HL-60/S4 treated with retinoic acid at 250 ng/mL for 4 days and 3 days (cell line): ENCODE data around the gene RABEPK.
"Not testable (repeated sequence)": the region's sequence is repeated elsewhere in the genome, so short reads cannot be mapped to it uniquely, and the experiment has no call there.

Source experiments
- in situ Hi-C: fragments of 300-500 bp; cut with MboI; formaldehyde crosslinking; loops from 2 replicates; pipeline ENCODE4 v1.7.0; 2022; ENCODE audit warnings: low sequenced_read_pairs

Gene RABEPK, protein sequence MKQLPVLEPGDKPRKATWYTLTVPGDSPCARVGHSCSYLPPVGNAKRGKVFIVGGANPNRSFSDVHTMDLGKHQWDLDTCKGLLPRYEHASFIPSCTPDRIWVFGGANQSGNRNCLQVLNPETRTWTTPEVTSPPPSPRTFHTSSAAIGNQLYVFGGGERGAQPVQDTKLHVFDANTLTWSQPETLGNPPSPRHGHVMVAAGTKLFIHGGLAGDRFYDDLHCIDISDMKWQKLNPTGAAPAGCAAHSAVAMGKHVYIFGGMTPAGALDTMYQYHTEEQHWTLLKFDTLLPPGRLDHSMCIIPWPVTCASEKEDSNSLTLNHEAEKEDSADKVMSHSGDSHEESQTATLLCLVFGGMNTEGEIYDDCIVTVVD

DNA sequence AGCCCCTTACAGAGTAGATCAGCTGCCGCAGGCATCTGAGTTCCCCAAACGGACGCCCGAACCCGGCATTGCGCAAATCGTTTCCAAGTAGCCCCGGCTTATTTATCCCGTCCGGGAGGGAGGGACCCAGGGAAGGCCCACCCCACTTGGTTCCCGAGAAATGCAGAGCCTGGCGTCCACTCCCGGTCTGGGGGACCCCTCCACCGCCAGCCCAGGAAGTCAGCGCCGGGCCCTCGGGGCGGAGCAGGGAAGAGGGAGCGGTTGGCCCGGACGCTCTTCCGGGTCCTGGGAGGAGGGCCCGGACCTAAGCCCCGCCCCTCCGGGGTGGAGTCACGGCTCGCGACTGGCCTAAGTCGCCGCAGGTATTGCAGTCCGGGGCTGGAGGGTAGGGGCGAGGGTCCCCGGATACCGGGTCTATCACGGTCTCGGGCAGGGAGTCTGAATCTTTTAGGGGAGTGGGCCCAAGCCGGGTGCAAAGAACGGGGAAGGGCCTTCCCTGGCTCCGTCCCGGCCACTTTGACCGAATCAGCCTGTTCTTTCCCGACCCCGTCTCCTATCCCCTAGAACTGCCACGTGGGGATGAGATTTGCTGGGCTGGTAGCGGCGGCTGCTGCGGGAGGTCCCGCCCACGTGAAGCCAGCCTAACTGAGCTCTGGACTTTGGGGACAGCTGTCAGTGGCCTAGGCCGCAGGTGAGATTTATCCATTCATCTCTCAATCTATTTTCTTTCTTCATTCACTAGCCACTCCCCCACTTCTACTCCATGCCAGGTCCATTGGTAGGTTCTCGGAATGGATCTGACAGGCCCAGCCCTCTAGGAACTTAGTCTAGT lies at the start of gene RABEPK:
RABEPK (plus strand) TSS at position 327 of the 832 bp plus-strand sequence. CDS start 2,472 bp downstream, outside the sequence.
- in situ Hi-C loops = no loop called here

DNA sequence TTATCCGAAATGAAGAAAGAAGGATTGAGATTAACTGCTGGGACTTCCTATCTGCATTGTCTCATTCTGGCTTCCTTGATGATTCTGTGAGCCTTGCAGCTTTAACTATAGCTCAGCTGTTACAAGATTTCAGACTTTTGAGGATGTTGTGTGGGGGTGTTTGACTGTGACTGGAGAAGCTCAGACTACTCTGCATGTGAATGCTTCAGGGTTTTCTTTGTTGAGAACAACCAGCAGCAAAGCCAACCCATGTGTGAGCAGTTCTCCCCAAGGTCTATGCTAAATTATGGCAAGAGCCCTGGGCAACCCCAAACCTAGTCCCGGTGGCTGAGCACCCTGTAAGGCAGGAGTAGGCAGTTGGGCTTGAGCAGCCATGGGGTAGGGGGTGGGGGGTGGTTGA lies 48.6 kb upstream of the RABEPK start:
- in situ Hi-C loops = no loop called here

DNA sequence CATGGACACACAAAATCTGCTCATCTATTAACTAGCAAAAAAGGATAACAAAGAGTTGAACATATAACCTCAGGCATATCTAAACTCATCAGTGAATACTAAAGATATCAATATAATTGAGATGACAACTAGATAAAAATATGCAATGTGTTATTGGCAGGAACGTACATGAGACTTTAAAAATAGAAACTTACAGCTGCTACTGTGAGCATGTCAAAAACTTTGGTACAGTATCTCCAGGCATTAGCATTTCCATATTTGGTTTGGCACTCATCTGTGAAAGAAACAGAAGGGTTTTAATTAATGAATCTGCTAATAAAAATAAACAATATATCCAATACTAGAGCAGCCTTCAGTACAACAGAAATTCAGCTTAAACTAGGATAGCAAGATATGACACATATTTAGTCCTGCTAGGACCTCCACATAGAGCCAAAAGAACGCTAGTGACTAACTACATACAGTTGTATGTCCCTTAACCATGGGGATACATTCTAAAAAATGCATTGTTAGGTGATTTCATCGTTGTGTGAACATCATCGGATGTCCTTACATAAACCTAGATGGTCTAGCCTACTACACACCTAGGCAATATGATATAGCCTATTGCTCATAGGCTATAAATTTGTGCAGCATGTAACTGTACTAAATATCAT lies 46.5 kb upstream of the RABEPK start:
- in situ Hi-C loops = no loop called here

DNA sequence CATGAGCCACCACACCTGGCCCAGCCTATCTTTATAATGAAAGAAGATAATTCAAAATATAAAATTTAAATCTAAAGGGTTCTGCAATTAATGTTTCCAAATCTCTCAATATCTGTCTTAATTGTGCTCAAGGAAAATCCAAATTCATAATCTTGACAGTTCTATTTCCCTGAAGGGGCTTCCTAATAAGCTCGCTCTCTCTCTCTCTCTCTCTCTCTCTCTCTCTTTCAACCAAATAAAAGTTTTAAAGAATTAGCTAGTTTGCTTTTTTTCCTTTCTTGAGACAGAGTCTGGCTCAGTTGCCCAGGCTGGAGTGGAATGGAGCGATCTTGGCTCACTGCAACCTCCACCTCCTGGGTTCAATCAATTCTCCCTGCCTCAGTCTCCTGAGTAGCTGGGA lies 43.8 kb upstream of the RABEPK start:
- in situ Hi-C loops = no loop called here

DNA sequence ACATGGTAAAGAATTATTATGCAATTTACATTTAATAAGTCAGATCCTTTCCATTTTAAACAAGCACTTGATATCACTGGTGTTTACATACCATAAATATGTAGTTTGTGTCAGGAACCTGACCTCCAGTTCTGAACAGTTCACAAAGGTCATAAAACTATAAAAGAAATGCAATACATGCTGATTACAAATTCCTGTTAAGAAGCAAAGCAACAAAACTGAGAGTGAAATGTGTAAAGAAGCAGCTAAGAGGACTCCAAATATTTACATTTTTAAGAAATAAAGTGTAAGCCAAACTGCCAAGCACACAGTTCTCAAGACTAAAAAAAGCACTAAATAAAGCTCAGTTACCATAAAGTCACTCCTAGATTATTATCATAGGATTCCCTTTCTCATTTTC lies 39.6 kb upstream of the RABEPK start:
- in situ Hi-C loops = no loop called here

DNA sequence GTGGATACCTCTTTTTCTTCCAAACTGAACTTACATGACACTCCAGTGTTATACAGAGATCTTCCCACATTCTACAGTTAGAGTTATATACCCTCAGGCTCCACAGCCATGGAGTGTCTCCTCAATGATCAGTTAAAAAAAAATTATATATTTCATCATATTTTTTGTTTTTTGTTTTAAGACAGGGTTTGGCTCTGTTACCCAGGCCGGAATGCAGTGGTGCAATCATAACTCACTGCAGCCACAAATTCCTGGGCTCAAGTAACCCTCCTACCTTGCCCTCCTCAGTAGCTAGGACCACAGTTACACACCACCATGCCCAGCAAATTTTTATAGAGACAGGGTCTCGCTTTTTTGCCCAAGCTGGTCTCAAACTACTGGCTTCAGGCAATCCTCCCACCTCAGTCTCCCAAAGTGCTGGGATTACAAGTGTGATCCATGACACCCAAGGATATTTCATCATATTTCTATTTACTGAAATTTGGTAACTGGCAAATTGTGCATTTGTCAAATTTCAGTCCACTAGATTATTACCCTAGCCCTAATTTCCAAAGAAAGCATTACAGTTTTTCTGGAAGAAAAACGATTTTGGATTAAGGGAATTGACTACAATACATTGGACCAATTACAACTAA lies 38.9 kb upstream of the RABEPK start:
- in situ Hi-C loops = no loop called here

DNA sequence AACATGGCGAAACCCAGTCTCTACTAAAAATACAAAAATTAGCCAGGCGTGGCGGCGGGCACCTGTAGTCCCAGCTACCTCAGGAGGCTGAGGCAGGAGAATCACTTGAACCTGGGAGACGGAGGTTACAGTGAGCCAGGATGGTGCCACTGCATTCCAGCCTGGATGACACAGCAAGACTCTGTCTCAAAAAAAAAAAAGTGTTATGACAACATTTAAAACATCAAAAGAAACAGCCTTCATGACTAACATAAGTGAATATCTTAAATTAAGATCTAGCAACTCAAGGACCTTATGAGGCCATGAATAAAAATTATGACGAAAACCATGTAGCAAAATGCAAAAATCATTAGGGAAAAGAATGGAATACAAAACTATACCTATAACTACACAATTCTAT lies 37.5 kb upstream of the RABEPK start:
- in situ Hi-C loops = not testable (repeated sequence)

DNA sequence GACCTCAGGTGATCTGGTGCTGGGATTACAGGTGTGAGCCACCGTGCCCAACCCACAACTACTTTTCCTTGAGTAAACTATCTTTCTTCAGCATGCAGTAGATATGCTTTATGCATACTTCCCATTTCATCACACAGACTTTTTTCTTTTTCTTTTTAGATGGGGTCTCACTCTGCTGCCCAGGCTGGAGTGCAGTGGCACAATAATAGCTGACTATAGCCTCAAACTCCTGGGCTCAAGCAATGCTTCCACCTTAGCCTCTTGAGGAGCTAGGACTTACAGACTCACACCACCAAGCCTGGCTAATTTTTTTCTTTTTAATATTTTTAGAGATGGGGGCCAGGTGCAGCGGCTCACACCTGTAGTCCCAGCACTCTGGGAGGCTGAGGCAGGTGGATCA lies 33.6 kb upstream of the RABEPK start:
- in situ Hi-C loops = no loop called here

DNA sequence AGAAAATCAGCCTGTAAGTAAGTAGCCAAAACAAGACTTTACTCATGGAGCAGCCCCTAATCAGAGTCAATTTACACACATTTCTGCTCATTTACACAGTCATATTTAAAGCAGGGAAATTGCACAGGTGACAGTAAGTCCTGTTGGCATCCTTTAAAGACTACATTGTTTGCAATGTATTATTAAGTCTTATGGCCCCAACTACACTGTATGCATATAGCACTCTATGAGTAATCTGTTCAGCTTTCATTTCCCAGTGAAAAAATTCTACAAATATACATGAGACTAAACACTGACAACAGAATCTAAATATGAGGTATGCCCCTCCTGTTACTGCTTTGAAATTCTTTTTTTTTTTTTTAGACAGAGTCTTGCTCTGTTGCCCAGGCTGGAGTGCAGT lies 30.4 kb upstream of the RABEPK start:
- in situ Hi-C loops = no loop called here

DNA sequence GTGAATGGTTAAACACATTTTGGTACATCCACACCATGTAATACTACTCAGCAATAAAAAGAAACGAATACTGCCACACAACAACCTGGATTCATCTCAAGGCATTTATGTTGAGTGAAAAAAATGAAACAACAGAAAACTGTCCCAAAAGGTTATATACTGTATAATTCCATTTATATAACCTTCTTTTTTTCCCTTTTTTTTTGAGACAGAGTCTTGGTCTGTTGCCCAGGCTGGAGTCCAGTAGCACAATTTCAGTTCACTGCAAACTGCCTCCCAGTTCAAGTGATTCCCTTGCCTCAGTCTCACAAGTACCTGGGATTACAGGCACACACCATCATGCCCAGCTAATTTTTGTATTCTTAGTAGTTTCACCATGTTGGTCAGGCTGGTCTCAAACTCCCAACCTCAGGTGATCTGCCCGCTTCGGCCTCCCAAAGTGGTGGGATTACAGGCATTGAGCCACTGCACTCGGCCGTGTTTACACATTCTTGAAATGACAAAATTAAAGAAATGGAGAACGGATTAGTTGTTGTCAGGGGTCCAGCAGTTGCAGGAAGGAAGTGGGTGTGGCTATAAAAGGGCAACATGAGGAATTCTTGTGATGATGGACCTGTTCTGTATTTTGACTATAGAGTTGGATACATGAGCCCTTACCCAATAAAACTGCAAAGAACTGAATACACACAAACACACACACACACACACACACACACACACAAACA lies 28.1 kb upstream of the RABEPK start:
- in situ Hi-C loops = no loop called here

DNA sequence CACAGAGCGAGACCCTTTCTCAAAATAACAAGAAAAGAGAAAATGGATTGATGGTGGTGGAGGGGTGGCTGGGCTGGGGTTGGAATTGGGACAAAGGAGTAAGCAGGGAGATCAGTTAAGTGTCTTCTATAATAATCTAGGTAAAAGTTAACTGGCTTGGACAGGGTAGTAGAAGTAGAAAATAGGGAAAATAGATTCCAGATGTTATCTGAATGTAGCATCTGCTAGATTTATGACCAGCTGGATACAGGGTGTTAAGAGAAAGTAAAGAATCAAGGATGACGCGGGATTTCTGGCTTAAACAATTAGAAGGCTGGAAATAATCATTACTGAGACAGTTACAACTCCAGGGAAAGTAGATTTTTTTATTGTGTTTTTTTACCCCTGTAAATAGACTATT lies 23.7 kb upstream of the RABEPK start:
- in situ Hi-C loops = no loop called here

DNA sequence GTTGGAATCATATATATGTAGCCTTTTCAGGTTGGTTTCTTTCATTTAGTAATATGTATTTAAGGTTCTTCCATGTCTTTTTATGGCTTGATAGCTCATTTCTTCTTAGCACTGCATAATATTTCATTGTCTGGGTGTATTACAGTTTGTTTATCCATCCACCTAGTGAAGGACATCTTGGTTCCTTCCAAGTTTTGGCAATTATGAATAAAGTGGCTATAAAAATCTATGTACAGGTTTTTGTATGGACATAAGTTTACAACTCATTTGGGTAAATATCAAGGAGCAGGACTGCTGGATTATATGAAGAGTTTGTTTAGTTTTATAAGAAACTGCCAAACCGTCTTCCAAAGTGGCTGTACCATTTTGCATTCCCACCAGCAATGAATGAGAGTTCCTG lies 22.5 kb upstream of the RABEPK start:
- in situ Hi-C loops = no loop called here

DNA sequence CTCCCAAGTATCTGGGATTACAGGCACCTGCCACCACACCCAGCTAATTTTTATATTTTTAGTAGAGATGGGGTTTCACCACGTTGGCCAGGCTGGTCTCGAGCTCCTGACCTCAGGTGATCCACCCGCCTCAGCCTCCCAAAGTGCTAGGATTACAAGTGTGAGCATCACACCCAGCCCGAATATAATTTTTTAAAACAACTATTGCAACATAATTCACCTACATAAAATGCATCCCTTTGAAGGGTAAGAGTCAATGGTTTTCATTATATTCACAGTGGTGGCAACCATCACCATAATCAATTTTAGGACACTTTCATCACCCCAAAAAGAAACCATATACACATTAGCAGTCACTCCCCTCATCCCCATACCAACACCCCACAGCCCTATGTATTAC lies 20.6 kb upstream of the RABEPK start:
- in situ Hi-C loops = not testable (repeated sequence)

DNA sequence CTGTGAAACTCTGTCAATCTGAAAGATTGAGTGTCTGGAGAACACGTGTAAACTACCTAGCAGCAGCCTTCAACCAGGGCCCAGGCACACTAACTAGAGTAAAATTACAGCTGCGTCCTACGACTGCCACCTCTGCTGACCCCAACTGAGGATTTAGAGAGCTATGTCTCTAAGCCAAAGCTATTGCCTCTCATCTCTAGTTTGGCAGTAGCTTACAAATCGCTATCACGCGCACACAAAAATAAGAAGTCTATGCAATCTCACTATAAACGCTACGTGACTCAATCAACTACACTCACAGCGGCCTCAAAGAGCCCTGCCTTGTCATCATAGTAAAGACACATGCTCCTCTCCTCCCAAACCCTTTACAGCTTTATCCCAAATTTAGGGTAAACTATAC lies 19.5 kb upstream of the RABEPK start:
- in situ Hi-C loops = no loop called here

DNA sequence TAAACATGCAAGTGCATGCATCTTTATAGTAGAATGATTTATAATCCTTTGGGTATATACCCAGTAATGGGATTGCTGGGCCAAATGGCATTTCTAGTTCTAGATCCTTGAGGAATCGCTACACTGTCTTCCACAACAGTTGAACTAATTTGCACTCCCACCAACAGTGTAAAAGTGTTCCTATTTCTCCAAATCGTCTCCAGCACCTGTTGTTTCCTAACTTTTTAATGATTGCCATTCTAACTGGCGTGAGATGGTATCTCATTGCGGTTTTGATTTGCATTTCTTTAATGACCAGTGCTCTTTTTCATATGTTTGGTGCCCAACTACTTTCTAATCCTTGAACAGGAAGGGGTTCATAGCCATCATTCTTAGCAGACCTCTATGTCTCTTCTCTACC lies 18.6 kb upstream of the RABEPK start:
- in situ Hi-C loops = not testable (repeated sequence)

DNA sequence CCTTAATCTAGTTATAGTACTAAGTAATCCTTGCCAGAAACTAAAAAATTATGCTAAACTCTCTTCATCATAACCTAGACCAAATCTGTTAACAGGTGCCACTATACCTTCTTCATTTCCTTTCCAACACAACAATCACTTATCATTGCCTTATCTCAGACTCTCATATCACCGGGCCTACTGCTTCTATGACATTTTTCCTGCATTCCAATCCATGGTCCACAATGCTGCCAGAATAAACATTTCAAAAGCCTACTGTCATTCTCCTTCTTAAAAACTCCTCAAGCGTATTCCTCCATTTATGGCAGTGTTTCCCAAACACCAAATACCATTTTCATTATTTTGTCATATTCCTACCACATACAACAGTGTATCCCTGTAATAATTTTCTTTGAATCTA lies 17.3 kb upstream of the RABEPK start:
- in situ Hi-C loops = no loop called here

DNA sequence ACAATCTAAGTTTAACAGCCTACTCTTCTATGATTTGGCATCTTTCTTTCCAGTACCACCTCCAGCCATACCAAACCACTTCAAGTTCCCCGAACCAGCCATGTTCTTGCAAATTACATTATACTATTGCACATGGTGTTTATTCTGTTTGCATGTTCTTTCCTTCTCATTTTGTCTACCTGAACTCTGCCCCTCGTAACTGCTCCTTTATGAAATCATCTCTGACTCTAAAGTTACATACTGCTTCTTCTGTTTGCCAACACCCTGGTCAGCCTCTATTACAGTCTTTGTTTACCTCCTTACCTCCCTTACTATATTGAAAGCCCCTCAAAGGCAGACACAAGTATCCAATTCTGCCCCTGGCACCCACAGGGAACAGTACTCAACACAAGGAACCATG lies 16.8 kb upstream of the RABEPK start:
- in situ Hi-C loops = no loop called here

DNA sequence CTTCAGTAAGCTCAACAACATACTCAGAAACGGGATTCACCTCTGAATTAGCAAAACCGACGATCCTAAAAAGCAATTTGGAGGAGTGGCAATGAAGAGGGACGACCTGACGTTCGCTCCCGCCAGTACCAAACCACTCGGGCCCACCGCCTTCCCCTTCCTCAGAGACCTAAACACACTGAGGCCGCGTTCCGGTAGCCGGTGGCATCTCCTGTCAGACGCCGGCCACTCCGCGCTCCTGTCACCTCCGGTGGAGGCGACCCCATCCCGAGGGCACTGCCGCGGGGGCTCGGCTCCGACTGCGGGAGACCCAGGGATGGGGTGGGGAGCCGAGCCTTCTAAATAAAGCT lies 11.4 kb upstream of the RABEPK start:
- in situ Hi-C loops = no loop called here

DNA sequence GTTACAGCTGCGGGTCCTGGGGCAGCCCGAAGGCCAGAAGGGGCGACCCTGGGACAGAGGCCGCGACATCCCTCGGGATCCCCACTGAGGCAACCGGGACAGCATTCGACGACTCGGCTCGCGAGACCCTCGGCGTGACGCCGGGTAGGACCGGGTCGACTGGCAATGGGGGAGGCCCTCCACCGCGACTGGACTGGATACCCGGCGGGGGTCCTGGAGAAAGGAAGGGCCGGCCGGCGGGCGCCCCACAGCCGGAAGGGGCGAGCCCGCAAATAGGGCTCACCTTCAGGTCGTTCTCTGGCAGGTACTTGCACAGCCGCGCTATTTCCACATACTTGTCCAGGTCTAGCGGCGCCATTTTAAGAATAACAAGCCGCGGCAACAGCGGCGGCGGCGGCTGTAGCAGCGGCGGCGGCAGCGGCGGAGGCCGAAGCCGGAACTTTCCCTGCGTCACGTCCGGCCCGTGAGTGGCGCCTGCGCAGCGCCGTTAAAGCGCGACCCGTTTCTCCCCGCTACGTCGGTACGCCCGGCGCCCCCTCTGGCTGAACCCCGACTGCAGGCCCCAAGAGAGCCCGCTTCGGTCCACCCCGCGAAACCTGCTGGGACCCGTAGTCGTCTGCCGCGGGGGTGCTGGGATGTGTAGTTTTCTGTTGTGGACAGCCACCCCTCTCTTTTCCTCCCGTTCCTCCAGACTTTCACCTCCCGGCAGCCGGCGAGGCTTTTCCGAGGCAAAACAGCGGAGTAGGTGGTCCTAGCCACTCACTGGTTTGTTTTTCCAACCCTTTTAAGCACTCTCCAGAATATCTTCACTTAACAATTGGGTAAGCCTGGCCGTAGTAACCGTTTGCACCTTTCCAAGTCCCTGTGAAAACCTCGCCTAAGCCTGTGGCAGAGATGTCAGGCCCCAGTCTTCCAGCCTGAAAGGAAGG lies 10.7 kb upstream of the RABEPK start, which contains the start of gene PPP6C:
PPP6C (minus strand) TSS at position 443 of the 929 bp plus-strand sequence; CDS start at position 358, 85 bp downstream.
- in situ Hi-C loops = no loop called here
